Transverse colon (tissue), 3 donors: ENCODE results near the gene ANKS1A.

Experiments
- EP300 ChIP-seq: sonication (generic); formaldehyde crosslinking; IDR thresholded peaks from one replicate; pipeline ENCODE4 v1.6.1; 2017; ENCODE audit warnings: antibody characterized with exemption, low read depth
- POLR2A ChIP-seq: fragments of 450-650 bp; IDR thresholded peaks from one replicate; pipeline ENCODE4 v1.6.1; 2016; ENCODE audit warnings: antibody characterized with exemption, mild to moderate bottlenecking, moderate library complexity
- TF ChIP-seq, protein P1 (sequence below), 5 experiments: fragments of 200-600 bp in 3 of 5; fragments of 450-650 bp in 2 of 5; sonication (generic) in 3 of 5; IDR thresholded peaks; 1 replicate in 2 of 5; 2 replicates in 3 of 5; pipeline ENCODE4 v1.5.1; 2016 to 2017; ENCODE audit warnings: antibody characterized with exemption in 5 of 5, inconsistent platforms in 3 of 5, mild to moderate bottlenecking in 2 of 5, moderate library complexity in 1 of 5

DNA sequence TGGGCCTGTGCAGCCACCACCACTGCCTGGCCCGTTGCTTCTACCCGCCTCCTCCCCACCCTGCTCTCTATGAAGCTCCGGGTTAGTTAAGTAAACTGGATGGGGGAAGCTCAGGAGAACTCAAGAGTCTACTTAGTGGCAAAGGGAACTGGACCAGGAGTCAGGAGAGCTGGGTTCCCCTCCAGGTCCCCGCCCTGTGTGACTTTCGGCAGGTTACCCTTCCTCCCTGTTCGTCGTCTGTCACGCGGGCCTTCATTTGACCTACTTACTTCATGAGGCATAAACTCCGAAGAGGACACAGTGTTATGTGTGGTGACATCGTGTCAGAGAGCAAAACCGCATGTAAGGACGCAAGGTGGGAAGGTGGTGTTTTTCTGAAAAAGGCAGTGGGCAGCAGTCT, 176.8 kb downstream of the ANKS1A start:
- TF ChIP-seq, protein P1, sequence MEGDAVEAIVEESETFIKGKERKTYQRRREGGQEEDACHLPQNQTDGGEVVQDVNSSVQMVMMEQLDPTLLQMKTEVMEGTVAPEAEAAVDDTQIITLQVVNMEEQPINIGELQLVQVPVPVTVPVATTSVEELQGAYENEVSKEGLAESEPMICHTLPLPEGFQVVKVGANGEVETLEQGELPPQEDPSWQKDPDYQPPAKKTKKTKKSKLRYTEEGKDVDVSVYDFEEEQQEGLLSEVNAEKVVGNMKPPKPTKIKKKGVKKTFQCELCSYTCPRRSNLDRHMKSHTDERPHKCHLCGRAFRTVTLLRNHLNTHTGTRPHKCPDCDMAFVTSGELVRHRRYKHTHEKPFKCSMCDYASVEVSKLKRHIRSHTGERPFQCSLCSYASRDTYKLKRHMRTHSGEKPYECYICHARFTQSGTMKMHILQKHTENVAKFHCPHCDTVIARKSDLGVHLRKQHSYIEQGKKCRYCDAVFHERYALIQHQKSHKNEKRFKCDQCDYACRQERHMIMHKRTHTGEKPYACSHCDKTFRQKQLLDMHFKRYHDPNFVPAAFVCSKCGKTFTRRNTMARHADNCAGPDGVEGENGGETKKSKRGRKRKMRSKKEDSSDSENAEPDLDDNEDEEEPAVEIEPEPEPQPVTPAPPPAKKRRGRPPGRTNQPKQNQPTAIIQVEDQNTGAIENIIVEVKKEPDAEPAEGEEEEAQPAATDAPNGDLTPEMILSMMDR (IDR thresholded peaks at IDR 0.05) = no peak
- TF ChIP-seq EP300 (no peak), POLR2A (no peak)
